OCI-LY7 (cell line): ENCODE results near the gene ATP6V0C.

Source experiments
- EZH2phosphoT487 ChIP-seq: fragments of 200-600 bp; sonication (generic); IDR thresholded peaks from 2 replicates; pipeline ENCODE4 v1.6.1; 2018; ENCODE audit warnings: low read depth, borderline replicate concordance, mild to moderate bottlenecking, mixed run types, antibody characterized with exemption, low read length, moderate library complexity, mixed read lengths
- TF ChIP-seq, protein P1 (sequence below): fragments of 200-600 bp; sonication (generic); conservative IDR thresholded peaks from 2 replicates; pipeline ENCODE4 v1.5.1; 2014; ENCODE audit warnings: mild to moderate bottlenecking, antibody characterized with exemption, low read length, moderate library complexity, mixed read lengths

GRCh38 chr16:2513405-2514332 lies at the start of gene ATP6V0C:
- TF ChIP-seq, protein P1, sequence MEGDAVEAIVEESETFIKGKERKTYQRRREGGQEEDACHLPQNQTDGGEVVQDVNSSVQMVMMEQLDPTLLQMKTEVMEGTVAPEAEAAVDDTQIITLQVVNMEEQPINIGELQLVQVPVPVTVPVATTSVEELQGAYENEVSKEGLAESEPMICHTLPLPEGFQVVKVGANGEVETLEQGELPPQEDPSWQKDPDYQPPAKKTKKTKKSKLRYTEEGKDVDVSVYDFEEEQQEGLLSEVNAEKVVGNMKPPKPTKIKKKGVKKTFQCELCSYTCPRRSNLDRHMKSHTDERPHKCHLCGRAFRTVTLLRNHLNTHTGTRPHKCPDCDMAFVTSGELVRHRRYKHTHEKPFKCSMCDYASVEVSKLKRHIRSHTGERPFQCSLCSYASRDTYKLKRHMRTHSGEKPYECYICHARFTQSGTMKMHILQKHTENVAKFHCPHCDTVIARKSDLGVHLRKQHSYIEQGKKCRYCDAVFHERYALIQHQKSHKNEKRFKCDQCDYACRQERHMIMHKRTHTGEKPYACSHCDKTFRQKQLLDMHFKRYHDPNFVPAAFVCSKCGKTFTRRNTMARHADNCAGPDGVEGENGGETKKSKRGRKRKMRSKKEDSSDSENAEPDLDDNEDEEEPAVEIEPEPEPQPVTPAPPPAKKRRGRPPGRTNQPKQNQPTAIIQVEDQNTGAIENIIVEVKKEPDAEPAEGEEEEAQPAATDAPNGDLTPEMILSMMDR = no peak
- no peak for TF ChIP-seq EZH2phosphoT487
